Measurements from ENCODE around the gene NFATC3. TPM values are rescaled to one million over a fixed set of nuclear protein-coding genes. Genes with fewer than 3 reads are reported as not detected.

Gene NFATC3
- total RNA-seq, 1 experiment from 2014 or later: 15.4 TPM

DNA sequence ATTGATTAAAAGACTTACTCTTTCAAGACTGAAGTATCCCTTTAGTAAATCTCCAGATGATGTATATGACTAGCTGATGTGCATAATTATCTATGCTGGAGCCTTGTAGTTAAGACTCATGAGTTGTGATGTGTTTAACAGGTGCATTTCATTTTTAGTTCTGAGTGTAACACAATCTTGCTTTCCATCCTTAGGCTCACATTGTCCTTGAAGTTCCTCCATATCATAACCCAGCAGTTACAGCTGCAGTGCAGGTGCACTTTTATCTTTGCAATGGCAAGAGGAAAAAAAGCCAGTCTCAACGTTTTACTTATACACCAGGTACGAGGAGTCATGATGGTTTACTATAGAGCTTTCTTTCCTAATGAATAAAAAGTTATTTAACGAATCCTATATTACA is 97.9 kb downstream of the NFATC3 start:
- no peak for DNase-seq (ENCODE audit: low read depth)

DNA sequence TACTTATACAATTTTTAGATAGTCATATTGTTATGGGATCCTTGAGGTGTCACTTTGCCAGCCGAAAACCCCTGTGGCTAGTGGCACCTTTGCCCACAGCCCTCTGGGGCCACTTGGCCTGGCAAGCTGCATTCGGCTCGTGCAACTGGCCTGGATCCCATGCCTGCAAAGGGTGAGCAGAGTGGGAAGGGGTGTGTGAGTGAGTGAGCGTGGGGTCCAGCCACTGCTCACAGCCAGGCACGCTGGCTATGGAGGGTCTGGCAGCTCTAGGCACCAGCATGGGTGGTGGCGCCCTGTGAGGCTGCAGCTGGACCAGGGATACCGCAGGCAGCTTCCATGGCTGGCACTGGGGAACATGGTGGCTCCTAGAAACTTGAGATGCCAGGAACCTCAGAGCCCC is 101.7 kb downstream of the NFATC3 start:
- no peak for DNase-seq (ENCODE audit: low read depth)

DNA sequence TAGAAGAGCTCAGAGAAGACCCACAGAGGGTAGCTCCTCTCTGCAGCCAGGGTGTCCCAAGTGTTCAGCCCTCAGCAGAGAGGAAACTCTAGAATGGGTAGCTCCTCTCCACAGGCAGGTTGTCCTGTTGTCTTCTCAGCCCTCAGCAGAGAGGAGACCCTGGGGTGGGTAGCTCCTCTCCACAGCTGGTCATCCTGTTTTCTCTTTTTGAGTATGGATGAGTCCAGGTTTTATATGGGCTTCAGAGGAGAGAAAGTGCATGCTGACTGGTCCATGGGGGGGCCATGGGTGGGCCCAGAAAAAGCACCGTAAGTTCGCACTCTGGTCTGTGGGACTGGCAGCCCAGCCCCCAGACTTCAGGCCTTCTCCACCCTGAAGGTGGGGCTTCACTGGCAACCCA is 102.3 kb downstream of the NFATC3 start:
- DNase-seq (ENCODE audit: low read depth): no peak

DNA sequence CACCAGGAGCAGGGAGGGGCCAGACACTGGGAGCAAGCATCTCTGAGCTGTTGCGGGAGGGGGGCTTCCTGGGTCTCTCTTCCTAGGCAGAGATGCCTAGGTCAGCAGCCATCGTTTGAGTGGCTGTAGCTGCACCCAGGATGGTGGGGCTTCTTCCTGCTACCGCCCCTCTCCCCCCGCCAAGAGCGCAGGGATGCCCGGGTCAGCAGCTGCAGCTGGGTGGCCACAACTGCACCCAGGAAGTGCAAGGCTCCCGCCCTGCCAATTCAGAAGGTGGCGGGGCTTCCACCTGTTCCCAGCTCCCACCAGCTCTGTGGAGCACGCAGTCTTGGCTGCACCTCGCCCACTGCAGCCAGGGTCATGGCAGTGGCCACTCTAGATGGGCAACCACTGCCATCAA is 103.0 kb downstream of the NFATC3 start:
- no peak for DNase-seq (ENCODE audit: low read depth)

DNA sequence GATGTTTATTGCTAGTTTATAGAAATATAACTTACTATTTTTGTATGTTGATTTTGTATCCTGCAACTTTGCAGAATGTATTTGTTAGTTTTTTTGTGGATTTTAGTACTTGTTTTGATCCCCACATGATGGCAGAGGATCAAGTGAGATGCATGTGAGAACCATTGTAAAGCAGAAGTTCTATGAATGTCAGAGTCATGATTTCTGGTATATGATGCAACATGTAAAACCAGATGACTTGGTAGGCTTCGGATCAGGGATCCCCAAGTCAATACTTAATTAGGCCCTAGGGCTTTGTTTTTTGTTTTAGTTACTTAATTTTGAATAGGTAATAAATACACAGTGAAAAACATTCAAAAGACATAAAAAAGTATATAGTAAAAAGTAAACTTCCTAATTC is 104.9 kb downstream of the NFATC3 start:
- no peak for DNase-seq (ENCODE audit: low read depth)

DNA sequence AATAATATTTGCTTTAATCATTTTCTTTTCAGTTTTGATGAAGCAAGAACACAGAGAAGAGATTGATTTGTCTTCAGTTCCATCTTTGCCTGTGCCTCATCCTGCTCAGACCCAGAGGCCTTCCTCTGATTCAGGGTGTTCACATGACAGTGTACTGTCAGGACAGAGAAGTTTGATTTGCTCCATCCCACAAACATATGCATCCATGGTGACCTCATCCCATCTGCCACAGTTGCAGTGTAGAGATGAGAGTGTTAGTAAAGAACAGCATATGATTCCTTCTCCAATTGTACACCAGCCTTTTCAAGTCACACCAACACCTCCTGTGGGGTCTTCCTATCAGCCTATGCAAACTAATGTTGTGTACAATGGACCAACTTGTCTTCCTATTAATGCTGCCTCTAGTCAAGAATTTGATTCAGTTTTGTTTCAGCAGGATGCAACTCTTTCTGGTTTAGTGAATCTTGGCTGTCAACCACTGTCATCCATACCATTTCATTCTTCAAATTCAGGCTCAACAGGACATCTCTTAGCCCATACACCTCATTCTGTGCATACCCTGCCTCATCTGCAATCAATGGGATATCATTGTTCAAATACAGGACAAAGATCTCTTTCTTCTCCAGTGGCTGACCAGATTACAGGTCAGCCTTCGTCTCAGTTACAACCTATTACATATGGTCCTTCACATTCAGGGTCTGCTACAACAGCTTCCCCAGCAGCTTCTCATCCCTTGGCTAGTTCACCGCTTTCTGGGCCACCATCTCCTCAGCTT is 105.8 kb downstream of the NFATC3 start:
- DNase-seq (ENCODE audit: low read depth): no peak

DNA sequence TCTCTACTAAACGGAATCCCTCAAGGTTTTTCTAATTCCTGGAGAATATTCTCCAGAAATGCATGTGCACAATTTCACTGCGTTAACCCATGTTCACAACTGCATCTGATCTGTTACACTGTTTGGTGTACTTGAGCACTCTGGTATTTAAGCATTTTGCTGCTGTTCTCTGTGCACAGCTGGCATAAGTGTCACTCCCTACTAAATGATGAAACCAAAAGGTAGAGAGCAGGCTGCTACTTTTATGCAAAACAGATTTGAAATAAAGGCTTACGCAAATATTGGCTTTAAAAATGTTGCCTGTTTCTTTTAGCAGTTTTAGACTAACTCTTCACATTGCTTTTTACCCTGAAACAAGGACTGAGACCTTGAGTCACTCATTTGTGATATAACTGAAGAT is 109.1 kb downstream of the NFATC3 start:
- no peak for DNase-seq (ENCODE audit: low read depth)

DNA sequence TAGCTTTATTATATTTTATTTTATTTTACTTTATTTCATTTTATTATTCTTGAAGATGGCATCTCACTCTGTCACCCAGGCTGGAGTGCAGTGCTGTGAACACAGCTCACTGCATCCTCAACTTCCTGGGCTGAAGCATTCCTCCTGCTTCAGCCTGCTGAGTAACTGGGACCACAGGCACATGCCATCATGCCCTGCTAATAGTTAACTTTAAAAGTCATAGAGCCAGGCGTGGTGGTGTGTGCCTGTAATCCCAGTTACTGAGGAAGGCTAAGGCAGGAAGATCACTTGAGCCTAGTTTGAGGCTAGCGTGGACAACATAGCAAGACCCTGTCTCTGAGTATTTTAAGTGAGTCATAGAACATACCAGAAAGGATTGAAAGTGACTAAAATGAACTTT is 112.1 kb downstream of the NFATC3 start:
- peak; percentile 30 for DNase-seq (ENCODE audit: low read depth)

DNA sequence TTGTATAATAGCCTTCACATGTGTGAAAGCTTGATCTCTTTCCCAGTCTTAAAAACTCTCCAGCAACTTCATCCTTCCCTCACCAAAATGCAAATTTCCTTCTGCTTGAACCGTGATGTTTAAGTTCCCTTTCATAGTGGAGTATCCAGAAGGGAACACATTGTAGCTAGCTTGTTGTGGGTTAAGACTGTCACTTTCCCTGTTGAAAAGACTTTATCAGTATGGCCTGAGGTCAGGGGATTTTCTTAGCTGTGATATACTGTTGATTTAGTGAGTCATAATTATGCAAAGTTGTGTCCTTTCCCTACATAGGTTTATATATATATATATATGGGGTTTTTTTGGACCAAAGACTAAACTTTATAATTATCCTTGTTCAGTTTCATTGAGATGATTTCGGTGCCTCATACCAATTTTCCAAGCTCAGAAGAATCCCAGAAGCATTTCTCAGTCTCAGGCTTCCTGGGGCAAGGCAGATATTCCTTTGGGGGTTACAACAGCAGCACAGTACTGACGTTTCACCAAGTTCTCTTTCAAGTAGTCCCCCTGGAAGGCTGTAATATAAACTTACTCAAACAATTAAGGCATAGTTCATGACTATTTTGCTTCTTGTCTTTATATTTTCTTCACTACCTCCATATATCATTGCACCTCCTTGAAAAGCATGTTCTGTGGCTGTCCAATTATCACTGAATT is 115.1 kb downstream of the NFATC3 start:
- DNase-seq (ENCODE audit: low read depth): peak; percentile 33

DNA sequence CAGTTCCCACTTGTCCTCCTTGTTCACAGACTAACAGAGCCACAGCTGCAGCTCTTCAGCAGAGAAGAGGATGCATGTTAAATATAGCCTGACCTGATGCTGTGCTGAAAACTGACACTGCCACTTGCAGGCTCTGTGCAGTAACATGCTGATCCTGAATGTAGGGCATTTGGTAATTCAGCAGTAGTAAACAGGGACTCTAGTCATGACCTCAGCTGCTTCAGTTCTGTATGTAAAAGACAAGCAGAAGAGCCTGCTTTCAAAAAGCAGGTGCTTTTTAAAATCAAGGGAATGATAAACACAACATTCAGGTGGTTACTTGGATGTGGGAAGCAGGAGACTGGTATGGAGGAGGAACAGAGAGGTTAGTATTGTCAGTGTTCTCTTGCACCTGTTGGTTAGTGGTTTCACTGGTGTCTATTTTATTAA is 116.9 kb downstream of the NFATC3 start:
- DNase-seq (ENCODE audit: low read depth): no peak

DNA sequence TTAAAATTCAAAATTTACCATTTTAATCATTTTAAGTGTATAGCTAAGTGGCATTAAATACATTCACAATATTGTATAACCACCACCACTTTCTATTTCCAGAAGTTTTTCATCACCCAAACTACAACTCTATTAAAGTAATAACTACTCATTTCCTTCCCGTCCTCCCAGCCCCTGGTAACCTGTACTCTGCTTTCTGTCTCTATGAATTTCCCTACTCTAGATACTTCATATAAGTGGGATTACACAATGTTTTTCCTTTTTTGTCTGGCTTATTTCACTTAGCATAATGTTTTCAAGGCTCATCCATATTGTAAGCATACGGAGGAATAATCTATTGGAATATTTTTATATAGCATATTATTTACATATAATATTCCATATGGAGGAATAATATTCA is 121.1 kb downstream of the NFATC3 start:
- no peak for DNase-seq (ENCODE audit: low read depth)

DNA sequence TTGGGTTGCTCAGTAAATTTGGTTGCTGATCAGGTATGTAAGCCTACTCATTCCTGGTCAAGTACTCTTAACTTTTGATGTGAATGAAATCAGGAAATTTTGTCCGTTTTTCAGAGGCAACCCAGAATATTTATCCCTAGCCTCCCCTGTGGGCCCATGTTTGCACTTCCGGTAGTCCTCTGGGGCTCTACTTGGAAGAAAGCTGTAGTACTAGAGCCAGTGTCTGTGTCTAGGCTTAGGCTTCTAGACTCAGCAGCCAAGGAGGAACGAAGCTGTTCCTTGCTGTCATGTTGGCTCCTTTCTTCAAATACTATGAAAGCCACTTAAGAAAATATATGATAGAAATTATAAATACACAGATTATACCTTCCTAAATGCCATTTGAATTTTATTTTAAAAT is 129.6 kb downstream of the NFATC3 start:
- DNase-seq (ENCODE audit: low read depth): no peak

DNA sequence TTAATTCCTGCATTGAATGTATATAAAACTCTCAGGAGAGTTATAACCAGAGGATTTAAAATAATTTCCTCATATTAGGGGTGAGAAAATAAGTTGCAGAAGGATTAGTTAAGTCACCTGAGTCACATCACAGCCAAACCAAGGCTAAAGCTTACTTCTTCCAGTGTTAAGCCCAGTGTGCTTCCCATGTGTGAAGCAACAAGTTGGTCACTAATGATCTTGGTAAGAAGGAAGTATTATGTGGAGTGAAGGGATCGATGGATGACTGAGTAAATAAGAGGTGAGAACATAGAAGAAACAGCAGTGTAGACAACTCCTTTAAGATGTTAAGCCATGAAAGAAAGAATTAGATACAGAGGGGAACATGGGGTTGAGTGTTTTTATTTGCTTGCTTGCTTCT is 130.1 kb downstream of the NFATC3 start:
- DNase-seq (ENCODE audit: low read depth): no peak

DNA sequence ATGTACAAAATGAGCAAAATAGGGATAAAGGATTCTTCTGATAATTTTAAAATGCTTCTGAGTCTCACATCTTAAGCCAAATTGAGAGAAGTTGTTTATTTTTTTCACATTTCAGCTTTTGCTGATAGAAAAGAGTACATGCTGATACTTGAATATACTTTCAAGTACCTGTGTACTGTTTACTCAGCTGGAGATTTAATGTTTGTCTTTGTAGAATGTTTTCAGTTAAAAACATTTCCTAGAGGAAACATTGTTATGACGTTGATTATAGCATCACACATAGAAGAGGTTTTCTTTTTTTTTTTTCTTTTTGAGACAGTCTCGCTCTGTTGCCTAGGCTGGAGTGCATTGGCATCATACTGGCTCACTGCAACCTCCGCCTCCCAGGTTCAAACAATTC is 131.1 kb downstream of the NFATC3 start:
- DNase-seq (ENCODE audit: low read depth): no peak

DNA sequence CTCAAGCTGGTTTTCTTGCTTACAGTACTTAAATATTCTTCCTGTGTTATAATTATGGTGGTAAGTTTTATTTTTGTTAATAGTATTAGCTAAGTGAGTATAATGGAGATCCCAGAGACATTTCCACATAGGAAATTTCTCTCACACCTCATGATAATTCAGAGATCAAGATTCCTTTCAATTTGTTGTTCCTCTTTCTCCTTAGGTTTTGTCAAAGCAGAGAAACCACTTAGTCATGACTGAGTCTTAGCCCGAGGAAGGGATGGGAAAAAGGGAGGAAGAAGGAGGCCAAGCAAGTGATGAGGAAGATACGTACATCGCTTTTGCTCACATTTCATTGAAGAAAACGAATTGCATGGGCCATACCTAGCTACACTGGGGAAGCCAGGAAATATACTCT is 132.3 kb downstream of the NFATC3 start:
- DNase-seq (ENCODE audit: low read depth): no peak

DNA sequence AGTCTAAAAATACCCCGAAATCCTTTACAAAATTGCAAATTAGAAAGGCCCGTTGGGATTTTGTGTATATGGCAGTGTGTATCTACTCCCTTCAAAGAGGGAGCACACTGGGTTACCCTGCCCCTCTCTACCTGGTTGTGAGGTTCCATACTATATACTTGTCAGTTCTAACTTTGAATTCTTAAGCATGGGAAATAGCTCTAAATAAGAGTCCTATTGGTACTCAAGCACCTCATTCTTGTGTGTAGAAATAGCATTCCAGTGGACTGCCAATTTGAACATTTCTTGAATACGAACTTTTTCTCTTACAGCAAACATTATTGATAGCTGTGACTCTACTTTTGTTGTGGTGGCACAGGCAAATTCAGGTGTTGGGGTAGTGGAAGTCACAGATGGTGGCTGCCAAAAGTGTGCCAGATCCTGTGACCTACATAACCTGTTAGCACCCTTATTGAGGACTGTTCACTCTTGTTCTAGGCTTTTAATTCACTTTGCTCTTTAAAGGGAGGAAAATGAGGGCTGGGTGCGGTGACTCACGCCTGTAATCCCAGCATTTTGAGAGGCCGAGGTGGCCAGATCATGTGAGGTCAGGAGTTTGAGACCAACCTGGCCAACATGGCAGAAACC is 134.7 kb downstream of the NFATC3 start:
- no peak for DNase-seq (ENCODE audit: low read depth)

DNA sequence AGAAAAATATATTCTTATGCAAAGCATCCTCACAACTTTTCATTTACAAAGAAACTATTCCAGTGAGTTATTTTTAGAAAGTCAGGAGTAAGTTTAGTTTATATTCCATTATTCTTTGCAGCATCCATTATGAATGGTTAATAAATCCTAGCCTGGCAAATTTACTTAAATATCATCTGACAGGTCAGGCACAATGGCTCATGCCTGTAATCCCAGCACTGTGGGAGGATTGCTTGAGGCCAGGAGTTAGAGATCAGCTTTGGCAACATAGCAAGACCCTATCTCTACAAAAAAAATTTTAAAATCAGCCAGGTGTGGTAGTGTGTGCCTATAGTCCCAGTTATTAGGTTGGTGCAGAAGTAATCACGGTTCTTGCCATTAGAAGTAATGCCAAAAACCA is 137.9 kb downstream of the NFATC3 start:
- no peak for DNase-seq (ENCODE audit: low read depth)

DNA sequence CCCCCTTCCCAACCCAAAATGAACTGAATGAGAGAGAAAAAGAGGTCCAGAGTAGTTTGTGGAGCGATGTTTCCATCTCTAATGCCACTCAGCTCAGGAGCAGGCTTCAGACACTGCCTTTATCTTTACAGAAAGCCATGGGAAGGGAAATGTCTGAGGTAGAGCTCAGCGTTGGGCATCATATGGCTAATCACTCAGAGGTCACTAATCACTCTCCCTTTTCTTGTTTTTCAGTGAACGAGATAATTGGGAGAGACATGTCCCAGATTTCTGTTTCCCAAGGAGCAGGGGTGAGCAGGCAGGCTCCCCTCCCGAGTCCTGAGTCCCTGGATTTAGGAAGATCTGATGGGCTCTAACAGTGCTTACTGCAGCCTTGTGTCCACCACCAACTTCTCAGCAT is 140.9 kb downstream of the NFATC3 start:
- no peak for DNase-seq (ENCODE audit: low read depth)

DNA sequence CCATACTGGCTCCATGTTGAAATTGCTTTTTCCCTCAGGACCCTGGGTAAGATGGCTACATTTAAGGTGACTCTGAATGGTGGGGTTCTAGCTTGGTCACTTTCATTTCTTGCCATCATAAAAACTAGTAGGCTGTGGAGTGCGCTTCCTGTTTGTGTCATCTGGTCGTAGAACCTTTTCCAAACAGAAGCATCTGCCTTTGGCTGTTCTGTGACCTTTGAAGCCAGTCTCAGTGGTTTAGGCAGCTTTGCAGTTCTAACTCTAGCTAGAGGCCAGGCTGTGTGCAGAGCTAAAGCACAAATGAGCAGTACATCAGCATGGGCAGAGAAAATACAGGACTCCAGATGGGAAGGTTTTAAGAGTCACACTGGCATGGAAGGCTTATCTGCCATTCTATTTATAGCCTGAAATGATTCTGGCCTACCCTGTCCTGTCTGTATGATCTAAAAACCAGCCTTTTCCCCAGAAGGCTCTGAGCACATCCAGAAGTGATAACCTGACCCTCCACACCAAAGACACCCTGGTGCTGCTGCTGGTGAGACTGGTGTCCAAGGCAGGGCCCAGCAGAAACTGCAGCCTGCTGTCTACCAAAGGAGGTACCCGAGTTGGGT is 142.1 kb downstream of the NFATC3 start:
- no peak for DNase-seq (ENCODE audit: low read depth)

DNA sequence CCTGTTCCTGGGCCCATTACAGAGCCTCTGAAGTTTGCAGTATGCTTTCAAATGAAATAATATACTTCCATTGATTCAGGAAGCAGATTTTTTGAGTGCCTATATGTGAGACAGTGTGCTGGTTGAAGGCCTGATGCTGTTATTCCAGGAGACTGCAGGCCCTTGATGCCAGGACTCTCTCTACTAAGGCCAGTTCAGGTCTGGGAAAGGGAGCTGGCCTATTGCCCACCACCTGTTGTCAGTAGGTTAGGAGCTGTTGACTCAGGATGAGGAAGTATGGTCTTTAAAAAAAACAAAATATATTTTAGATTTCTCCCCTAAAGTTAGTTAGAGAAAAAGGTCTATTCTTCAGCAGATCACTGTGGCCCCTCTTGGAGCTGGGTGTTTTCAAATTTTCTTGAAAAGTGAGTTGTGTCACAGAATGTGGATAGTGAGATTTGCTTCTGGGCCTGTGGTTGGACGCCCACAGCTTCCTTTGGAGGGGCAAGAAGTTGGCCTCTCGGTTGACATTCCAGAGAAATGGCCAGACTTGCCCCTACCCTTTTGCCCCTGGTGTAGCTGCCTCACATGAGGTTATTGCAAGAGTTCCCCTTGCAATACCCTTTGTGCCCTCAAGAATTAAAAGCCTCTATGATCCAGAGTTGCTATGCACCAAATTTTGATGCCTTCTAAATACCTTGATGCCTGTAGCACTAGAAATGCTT is 142.8 kb downstream of the NFATC3 start:
- no peak for DNase-seq (ENCODE audit: low read depth)

DNA sequence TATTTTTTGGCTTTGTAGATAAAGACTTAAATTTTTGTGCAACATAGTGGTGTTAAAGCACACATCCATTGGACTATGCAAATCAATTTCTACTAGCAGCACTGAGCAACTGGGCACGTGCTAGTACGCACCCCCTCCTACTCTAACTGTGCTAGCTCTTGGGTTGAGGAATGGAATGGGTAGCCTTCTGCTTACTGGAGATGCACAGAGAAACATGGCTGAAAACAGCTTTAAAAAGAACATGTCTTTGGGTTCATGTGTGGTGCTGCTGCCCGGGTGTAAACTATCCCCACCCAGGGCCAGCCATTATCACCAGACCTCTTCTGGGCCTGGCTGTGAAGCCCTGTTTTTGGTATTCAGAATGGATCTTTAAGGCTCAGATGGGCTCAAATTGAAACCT is 143.5 kb downstream of the NFATC3 start:
- no peak for DNase-seq (ENCODE audit: low read depth)
